Astrocyte of the spinal cord (primary cell): ENCODE data around the gene PAK1.
"Not testable (repeated sequence)": the region's sequence is repeated elsewhere in the genome, so short reads cannot be mapped to it uniquely, and the experiment has no call there.

Experiments
- DNase-seq: peaks from one replicate; pipeline ENCODE4 v3.0.0; 2011; ENCODE audit warnings: low read depth, low spot score
- H3K4me3 ChIP-seq: 2 replicates; pipeline ENCODE4 v1.5.1; 2011; ENCODE audit warnings: low read depth, mild to moderate bottlenecking, low read length, moderate library complexity
- CTCF ChIP-seq: IDR thresholded peaks from 2 replicates; pipeline ENCODE4 v1.5.1; 2012; ENCODE audit warnings: low read depth, mild to moderate bottlenecking, low read length, inconsistent platforms
- in situ Hi-C: cut with HindIII; loops from 2 replicates; pipeline ENCODE4 v1.10.0; 2017; ENCODE audit warnings: low sequenced_read_pairs

Gene PAK1

GRCh38 chr11:77386178-77386577 lies 87.7 kb downstream of the PAK1 start:
- no peak overlapping the region for H3K4me3 ChIP-seq
- DNase-seq, result no peak
- in situ Hi-C loops, result no loop called here
- TF ChIP-seq CTCF, result no peak

DNA sequence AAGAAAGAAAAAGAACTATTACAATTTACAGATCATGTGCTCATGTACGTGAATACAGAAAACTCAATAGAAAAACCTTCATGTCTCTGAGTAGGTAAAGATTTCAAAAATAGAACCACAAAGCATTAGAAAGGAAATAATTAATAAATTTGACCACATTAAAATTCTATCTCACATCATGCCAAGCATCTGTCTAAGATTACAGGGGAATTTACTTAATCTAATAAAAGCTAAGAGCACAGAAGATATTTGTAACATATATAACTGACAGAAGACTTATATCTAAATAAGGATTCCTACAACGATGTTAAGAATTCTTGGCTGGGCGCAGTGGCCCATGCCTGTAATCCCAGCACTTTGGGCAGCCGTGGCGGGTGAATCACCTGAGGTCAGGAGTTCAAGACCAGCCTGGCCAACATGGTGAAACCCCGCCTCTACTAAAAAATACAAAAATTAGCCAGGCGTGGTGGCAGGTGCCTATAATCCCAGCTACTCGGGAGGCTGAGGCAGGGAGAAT lies 88.6 kb downstream of the PAK1 start:
- DNase-seq, in situ Hi-C loops, H3K4me3 ChIP-seq: not testable (repeated sequence)

- TF ChIP-seq CTCF, result no peak
- in situ Hi-C loops, result no loop called here
- DNase-seq, result no peak
- no peak overlapping the region for H3K4me3 ChIP-seq
Measured at GRCh38 chr11:77384571-77384970, 89.3 kb downstream of the PAK1 start.

DNA sequence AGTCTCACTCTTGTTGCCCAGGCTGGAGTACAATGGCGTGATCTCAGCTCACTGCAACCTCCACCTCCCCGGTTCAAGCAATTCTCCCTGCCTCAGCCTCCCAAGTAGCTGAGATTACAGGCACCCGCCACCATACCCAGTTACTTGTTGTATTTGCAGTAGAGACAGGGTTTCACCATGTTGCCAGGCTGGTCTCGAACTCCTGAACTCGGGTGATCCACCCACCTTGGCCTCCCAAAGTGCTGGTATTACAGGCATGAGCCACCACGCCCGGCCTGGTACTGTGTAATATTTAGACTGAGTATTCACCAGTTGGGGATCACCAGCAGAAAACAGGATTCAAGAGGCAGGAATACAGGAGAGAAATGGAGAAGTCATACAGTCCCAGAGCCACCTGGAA lies 90.5 kb downstream of the PAK1 start:
- H3K4me3 ChIP-seq, in situ Hi-C loops, DNase-seq: not testable (repeated sequence)

DNA sequence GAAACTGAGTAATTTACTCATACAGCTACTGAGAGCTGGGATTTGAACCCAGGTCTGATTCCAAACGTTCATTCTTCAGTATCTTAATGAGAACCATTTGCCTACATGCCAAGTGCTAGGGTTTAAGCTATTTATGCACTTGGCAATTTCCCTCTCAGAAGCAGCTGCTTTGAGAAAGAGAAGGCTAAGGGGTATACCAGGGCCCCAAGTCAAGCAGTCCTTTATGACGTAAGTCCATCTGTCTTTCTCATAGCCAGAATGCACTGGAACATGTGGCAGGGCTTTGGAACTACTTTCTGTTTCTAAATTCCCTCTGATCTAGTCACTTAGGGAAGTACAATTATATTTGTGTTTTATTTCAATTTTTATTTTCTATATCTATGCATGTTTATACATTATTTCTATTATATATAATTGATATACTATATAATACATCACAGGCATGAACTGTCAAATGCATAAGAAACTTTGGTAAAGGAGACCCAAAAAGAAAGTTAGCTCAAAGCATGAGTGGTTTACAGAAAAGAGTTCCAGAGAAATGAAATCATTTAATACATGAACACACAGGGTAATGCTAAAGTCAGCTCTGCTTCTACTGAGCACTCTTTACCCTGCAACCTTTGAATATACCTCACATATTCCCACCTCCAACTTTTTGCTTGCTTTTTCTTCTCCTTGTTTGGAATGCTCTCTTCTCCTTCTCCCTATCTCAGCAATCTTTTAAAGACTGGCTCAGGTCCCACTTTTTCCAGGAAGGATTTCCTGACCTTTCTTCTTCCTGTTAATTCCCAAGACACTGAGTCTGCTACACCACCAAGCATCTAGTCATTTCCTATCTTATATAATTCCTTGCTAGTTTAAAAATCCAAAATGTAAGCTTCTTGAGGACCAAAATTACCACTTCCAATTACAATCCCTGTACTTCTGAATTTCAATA lies 91.9 kb downstream of the PAK1 start:
- peak; percentile 45 for DNase-seq
- no peak for TF ChIP-seq CTCF
- in situ Hi-C loops, result no loop called here
- no peak overlapping the region for H3K4me3 ChIP-seq

DNA sequence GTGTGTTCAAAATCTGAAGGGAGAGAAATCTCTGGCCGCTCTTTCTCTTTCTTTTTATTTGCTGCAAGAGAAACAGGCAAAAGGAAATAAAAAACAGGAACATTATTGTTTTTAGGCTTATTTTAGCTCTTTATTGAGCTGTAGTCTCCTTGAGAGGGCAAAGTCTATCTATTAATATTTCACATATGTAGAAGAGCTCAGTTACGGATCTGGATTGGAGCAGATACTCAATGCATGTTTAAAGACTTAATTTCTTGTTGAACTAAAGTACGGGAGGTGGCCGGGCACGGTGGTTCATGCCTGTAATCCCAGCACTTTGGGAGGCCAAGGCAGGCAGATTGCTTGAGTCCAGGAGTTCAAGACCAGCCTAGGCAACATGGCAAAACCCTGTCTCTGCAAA lies 94.0 kb downstream of the PAK1 start:
- no peak for DNase-seq
- no peak overlapping the region for H3K4me3 ChIP-seq
- in situ Hi-C loops, result no loop called here
- TF ChIP-seq CTCF, result no peak

- in situ Hi-C loops, result no loop called here
- H3K4me3 ChIP-seq, result no peak overlapping the region
- peak; percentile 53 for DNase-seq
- TF ChIP-seq CTCF, result no peak
Measured at GRCh38 chr11:77379253-77379652, 94.6 kb downstream of the PAK1 start.
